HepG2 (cell line): ENCODE measurements around the gene NPHP4. TPM values are rescaled to one million over a fixed set of nuclear protein-coding genes. Genes with fewer than 3 reads are reported as not detected.

Experiments used
- ATAC-seq: fragments of 200-7000 bp; cut with Tn5 transposase; 3 replicates; pipeline ENCODE4 v1.9.1; 2020; ENCODE audit warnings: mild to moderate bottlenecking, moderate library complexity
- BruUV-seq: library from RNA; stranded (reverse); fragments of 400-500 nt; replicated peaks from 2 replicates; lab custom pipeline; 2021; lab: Mats Ljungman, UMichigan
- CTCF ChIA-PET: fragments of 300-600 bp; formaldehyde crosslinking; extraction: SDS; loops from one replicate; lab custom pipeline; 2021; ENCODE audit warnings: low total read pairs, inconsistent platforms, low intra/inter-chr PET ratio; lab: Yijun Ruan, JAX
- POLR2A ChIA-PET: fragments of 350-600 bp; sonication (Branson Sonifier 250); formaldehyde crosslinking; loops from one replicate; lab custom pipeline; 2020; ENCODE audit warnings: antibody characterized with exemption, inconsistent platforms; lab: Yijun Ruan, JAX
- DNase-seq: peaks from one replicate; pipeline ENCODE4 v3.0.0-alpha.2; 2015; ENCODE audit warnings: low spot score
- FAIRE-seq: peaks from 3 replicates; lab custom pipeline; 2011; peaks lifted over from hg19 to GRCh38; lab: Jason Lieb, UNC
- H2AFZ ChIP-seq: one replicate; pipeline ENCODE4 v1.6.1; 2011; ENCODE audit warnings: low read length, inconsistent platforms
- H3K27ac ChIP-seq: fragments of 300-600 bp; 3 replicates; pipeline ENCODE4 v1.8.0; 2011; ENCODE audit warnings: mixed run types, mild to moderate bottlenecking, mixed read lengths, low read length, inconsistent platforms; ENCODE audit not compliant: insufficient read depth; ENCODE audit errors: extremely low read length
- H3K27me3 ChIP-seq, 2 experiments: fragments of 200-600 bp in 1 of 2; 2 replicates in 1 of 2; 3 replicates in 1 of 2; pipeline versions ENCODE4 v1.6.0 to v1.8.0; 2011; ENCODE audit warnings: low read length in 2 of 2, mild to moderate bottlenecking in 2 of 2, moderate library complexity in 2 of 2, inconsistent platforms in 1 of 2; ENCODE audit not compliant: insufficient read depth in 2 of 2, control insufficient read depth in 1 of 2
- H3K36me3 ChIP-seq, 2 experiments: fragments of 200-600 bp in 1 of 2; replicated peaks in 1 of 2; 2 replicates in 1 of 2; 3 replicates in 1 of 2; pipeline versions ENCODE4 v1.5.1 to v1.8.0; 2011; ENCODE audit warnings: low read length in 2 of 2, inconsistent platforms in 1 of 2; ENCODE audit not compliant: insufficient read depth in 2 of 2, control insufficient read depth in 1 of 2
- H3K4me1 ChIP-seq: 2 replicates; pipeline ENCODE4 v1.5.1; 2012; ENCODE audit warnings: low read length, inconsistent platforms; ENCODE audit not compliant: insufficient read depth
- H3K4me2 ChIP-seq: 2 replicates; pipeline ENCODE4 v1.6.0; 2011; ENCODE audit warnings: low read depth, low read length, inconsistent platforms
- H3K4me3 ChIP-seq, 3 experiments: fragments of 200-600 bp in 1 of 3; sonication (generic), shearing (Covaris generic) in 1 of 3; replicated peaks in 1 of 3; 2 replicates each; pipeline ENCODE4 v1.5.1; 2011 to 2016; ENCODE audit warnings: low read length in 3 of 3, inconsistent platforms in 2 of 3, low read depth in 2 of 3, mild to moderate bottlenecking in 2 of 3, control low read depth in 1 of 3, mixed read lengths in 1 of 3; ENCODE audit not compliant: insufficient read depth in 1 of 3
- H3K79me2 ChIP-seq: one replicate; pipeline ENCODE4 v1.6.1; 2011; ENCODE audit warnings: low read length, inconsistent platforms; ENCODE audit not compliant: insufficient read depth
- H3K9ac ChIP-seq: 2 replicates; pipeline ENCODE4 v1.6.0; 2011; ENCODE audit warnings: mild to moderate bottlenecking, low read depth, low read length, inconsistent platforms; ENCODE audit not compliant: insufficient read depth
- H3K9me3 ChIP-seq: 2 replicates; pipeline ENCODE4 v1.5.1; 2012; ENCODE audit warnings: mild to moderate bottlenecking, low read length
- H4K20me1 ChIP-seq: 2 replicates; pipeline ENCODE4 v1.6.0; 2011; ENCODE audit warnings: inconsistent platforms, mild to moderate bottlenecking, low read length, moderate library complexity; ENCODE audit not compliant: insufficient read depth
- ARHGAP35 ChIP-seq: sonication (generic); formaldehyde crosslinking; IDR thresholded peaks from 2 replicates; pipeline ENCODE4 v1.9.0; 2022; ENCODE audit warnings: mild to moderate bottlenecking, inconsistent platforms, moderate library complexity, missing genetic modification reagents, borderline replicate concordance
- FOXC1 ChIP-seq: sonication (generic); formaldehyde crosslinking; IDR thresholded peaks from 2 replicates; pipeline ENCODE4 v1.8.0; 2022; ENCODE audit warnings: mild to moderate bottlenecking, missing genetic modification reagents, borderline replicate concordance
- KDM6A ChIP-seq: IDR thresholded peaks from 2 replicates; pipeline ENCODE4 v1.6.1; 2016; ENCODE audit warnings: low read depth
- ZBTB1 ChIP-seq: sonication (generic); formaldehyde crosslinking; IDR thresholded peaks from 2 replicates; pipeline ENCODE4 v1.4.0; 2020; ENCODE audit warnings: missing genetic modification reagents, borderline replicate concordance
- ZBTB3 ChIP-seq: sonication (generic); formaldehyde crosslinking; IDR thresholded peaks from 2 replicates; pipeline ENCODE4 v1.4.0; 2020; ENCODE audit warnings: low read depth, mild to moderate bottlenecking, moderate library complexity, missing genetic modification reagents, borderline replicate concordance
- ZNF460 ChIP-seq: sonication (generic); formaldehyde crosslinking; IDR thresholded peaks from 2 replicates; pipeline ENCODE4 v1.5.1; 2020; ENCODE audit warnings: missing genetic modification reagents, mild to moderate bottlenecking, borderline replicate concordance
- WGBS: methylation state at CpG from one replicate; pipeline ENCODE4 v1.1.6; 2017; ENCODE audit warnings: low lambda C conversion rate; 5-methylcytosine and 5-hydroxymethylcytosine counted together
- in situ Hi-C: cut with HindIII; loops from 2 replicates; pipeline ENCODE4 v1.10.0; 2017; ENCODE audit warnings: low pct_unique_long_range_greater_than_20kb; ENCODE audit not compliant: extremely low pct_ligation_motif_present
- intact Hi-C: fragments of 100-400 bp; cut with micrococcal nuclease; formaldehyde crosslinking; loops from one replicate; pipeline ENCODE4 v1.10.0; 2022; ENCODE audit not compliant: unreplicated experiment
- polyA plus RNA-seq, 8 experiments: library from polyadenylated mRNA; depleted of rRNA in 3 of 8; stranded (reverse) in 7 of 8; unstranded in 1 of 8; fragments of >200 nt; fragmentation: Illumina TruSeq in 4 of 8; extraction: Trizol in 4 of 8; gene quantifications; 2 replicates each; pipeline versions ENCODE4 v1.2.1 to v1.2.3, GENCODE V29; 2011 to 2016; ENCODE audit warnings: low read depth in 4 of 8, missing spikeins in 1 of 8, mixed read lengths in 1 of 8; ENCODE audit not compliant: insufficient read depth in 1 of 8
- total RNA-seq, 5 experiments: library from RNA; depleted of rRNA; stranded (reverse); fragments of >200 nt; fragmentation: Illumina TruSeq; extraction: Trizol; gene quantifications; 2 replicates each; pipeline ENCODE4 v1.2.3, GENCODE V29; 2016; ENCODE audit warnings: low read depth in 1 of 5

NPHP4 gene
- total and polyA plus RNA-seq, 2 of the 13 experiments (the other 11 are each of a cell fraction or from before 2014, with no cell fraction given), result 4.4 to 6.8 TPM

DNA sequence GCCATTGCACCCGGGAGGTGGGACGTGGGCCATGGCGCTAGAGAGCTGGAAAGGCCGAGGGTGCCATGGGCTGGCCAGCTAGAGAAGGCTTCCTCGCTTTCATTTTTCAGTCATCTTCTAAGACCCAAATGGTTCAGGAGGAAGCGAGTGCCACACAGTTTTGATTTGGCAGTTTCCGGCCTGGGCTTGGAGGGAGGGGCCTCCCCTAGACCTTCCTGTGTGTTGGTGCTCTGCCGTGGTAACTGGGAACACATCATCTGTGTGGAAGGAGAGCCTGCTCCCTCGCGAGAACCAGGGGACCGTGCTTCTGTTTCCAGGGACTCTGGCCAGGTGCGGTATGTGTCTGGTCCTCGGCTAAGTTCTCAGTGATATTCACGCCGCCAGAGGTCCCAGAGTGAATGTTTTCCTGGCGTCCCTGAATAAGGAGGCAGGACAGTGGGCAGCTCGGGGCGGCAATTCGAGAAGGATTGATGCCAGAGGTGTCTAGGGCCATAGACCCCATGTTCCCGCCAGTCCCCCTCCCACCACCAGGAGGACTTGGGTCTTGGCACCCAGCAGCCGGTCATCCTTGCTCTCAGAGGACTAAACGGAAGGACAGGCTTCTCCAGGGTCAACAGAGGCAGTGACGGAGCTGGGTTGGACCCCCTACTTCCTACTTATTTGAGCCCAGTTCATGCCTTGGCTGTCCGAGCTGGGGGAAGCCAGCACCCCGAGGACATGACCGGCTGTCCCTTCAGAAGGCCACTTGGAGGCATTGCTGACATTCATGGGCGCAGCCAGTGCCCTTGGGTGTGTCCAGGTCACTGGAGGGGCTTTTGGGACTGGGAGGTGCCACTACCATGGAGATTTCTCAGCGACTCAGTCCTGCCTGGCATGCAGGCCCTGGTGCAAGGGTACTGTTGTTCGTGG is 2.7 kb upstream of the NPHP4 start:
- H3K36me3 ChIP-seq, result no peaks in the 10 kb centered on the region
- no peaks in the 10 kb centered on the region for H3K27me3 ChIP-seq
- no peaks in the 10 kb centered on the region for H3K9me3 ChIP-seq
- no peak overlapping the region for H3K4me3 ChIP-seq
- H3K79me2 ChIP-seq, result peaks cover 11% of the 10 kb centered on the region
- H3K4me2 ChIP-seq, result no peak overlapping the region
- FAIRE-seq, result no peak
- H3K27ac ChIP-seq, result no peak overlapping the region
- intact Hi-C loops, result no loop called here
- ChIA-PET CTCF (no interaction called here), POLR2A (no interaction called here)
- no peak overlapping the region for H2AFZ ChIP-seq
- H3K9ac ChIP-seq, result no peak overlapping the region
- DNase-seq, result no peak
- no TSS peak for BruUV-seq
- peaks cover 46% of the 10 kb centered on the region for H3K4me1 ChIP-seq
- TF ChIP-seq FOXC1 (CRISPR knock-in tag) (no peak), ARHGAP35 (CRISPR knock-in tag) (no peak), ZBTB1 (no peak), ZNF460 (CRISPR knock-in tag) (no peak), ZBTB3 (CRISPR knock-in tag) (no peak), KDM6A (no peak)
- no peaks in the 10 kb centered on the region for H4K20me1 ChIP-seq
- ATAC-seq, result no peak
- in situ Hi-C loops, result no loop called here
- 88% methylated on average over 27 of the region's 29 CpGs for WGBS
